Measurements from ENCODE around the gene STRA8. TPM values are rescaled to one million over a fixed set of nuclear protein-coding genes. Genes with fewer than 3 reads are reported as not detected.

STRA8 gene
- polyA plus RNA-seq, 1 donor from 2014 or later, result not detected

DNA sequence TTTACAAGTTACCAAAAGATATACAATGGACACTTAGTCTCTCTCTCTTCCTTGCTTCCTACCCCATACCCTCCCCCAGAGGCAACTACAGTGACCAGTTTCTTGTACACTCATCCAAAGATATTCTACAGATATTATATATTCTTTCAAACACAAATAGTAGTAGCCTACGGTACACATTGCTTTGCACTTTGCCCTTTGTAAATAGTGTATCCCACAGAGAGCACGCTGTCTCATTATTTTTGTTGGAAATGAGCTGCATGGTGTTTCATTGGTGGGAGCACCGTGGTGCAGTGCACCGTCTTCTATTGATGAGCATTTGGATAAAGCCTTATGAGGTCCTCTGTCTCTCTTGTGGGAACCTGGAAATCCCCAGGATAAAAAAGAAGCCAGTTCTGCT is 24.2 kb downstream of the STRA8 start:
- TF ChIP-seq MXI1 (conservative IDR thresholded peaks at IDR 0.05; ENCODE audit: poor library complexity, severe bottlenecking), result no peak
- TF ChIP-seq, protein P1, sequence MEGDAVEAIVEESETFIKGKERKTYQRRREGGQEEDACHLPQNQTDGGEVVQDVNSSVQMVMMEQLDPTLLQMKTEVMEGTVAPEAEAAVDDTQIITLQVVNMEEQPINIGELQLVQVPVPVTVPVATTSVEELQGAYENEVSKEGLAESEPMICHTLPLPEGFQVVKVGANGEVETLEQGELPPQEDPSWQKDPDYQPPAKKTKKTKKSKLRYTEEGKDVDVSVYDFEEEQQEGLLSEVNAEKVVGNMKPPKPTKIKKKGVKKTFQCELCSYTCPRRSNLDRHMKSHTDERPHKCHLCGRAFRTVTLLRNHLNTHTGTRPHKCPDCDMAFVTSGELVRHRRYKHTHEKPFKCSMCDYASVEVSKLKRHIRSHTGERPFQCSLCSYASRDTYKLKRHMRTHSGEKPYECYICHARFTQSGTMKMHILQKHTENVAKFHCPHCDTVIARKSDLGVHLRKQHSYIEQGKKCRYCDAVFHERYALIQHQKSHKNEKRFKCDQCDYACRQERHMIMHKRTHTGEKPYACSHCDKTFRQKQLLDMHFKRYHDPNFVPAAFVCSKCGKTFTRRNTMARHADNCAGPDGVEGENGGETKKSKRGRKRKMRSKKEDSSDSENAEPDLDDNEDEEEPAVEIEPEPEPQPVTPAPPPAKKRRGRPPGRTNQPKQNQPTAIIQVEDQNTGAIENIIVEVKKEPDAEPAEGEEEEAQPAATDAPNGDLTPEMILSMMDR (IDR thresholded peaks at IDR 0.05; ENCODE audit: poor library complexity, severe bottlenecking), result no peak
- no peak for TF ChIP-seq SMC3 (conservative IDR thresholded peaks at IDR 0.05; ENCODE audit: poor library complexity)
- TF ChIP-seq, protein P2, sequence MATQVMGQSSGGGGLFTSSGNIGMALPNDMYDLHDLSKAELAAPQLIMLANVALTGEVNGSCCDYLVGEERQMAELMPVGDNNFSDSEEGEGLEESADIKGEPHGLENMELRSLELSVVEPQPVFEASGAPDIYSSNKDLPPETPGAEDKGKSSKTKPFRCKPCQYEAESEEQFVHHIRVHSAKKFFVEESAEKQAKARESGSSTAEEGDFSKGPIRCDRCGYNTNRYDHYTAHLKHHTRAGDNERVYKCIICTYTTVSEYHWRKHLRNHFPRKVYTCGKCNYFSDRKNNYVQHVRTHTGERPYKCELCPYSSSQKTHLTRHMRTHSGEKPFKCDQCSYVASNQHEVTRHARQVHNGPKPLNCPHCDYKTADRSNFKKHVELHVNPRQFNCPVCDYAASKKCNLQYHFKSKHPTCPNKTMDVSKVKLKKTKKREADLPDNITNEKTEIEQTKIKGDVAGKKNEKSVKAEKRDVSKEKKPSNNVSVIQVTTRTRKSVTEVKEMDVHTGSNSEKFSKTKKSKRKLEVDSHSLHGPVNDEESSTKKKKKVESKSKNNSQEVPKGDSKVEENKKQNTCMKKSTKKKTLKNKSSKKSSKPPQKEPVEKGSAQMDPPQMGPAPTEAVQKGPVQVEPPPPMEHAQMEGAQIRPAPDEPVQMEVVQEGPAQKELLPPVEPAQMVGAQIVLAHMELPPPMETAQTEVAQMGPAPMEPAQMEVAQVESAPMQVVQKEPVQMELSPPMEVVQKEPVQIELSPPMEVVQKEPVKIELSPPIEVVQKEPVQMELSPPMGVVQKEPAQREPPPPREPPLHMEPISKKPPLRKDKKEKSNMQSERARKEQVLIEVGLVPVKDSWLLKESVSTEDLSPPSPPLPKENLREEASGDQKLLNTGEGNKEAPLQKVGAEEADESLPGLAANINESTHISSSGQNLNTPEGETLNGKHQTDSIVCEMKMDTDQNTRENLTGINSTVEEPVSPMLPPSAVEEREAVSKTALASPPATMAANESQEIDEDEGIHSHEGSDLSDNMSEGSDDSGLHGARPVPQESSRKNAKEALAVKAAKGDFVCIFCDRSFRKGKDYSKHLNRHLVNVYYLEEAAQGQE (IDR thresholded peaks at IDR 0.05; ENCODE audit: borderline replicate concordance), result no peak
- TF ChIP-seq RAD21 (conservative IDR thresholded peaks at IDR 0.05), result no peak
- no peaks in the 10 kb centered on the region for H3K9me2 ChIP-seq (ENCODE audit: insufficient read depth, low read length)
- H3F3A ChIP-seq (ENCODE audit: insufficient read depth, low read length, poor library complexity, severe bottlenecking), result no peaks in the 10 kb centered on the region

DNA sequence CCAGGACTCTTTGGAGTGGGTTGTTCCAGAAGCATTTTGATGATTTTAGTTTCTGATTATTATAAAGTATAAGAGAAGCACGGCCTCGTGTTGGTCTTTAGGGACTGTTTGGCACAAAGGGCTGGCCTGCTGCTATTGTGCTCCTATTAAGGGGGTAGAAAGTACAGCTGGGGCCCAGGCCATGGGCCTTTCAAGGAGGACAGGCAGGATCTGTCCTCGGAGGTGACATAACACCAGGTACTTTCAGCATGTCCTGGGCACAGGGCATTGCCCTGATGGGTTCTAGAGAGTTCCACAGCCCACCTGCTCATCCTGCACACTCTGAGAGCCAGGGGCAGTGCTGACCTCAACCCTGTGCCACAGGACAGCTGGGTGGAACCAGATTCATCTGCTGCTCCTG is 24.9 kb downstream of the STRA8 start:
- H3K4me2 ChIP-seq (ENCODE audit: low read length), result no peak overlapping the region
- H3K79me2 ChIP-seq (replicated peaks; ENCODE audit: insufficient read depth, low read length), result no peaks in the 10 kb centered on the region
- no peaks in the 10 kb centered on the region for H3K27me3 ChIP-seq (ENCODE audit: insufficient read depth, low read depth, low read length)
- no peaks in the 10 kb centered on the region for H3K9me3 ChIP-seq (ENCODE audit: low read length)
- no peaks in the 10 kb centered on the region for H4K20me1 ChIP-seq (ENCODE audit: insufficient read depth)
- H3K27ac ChIP-seq (ENCODE audit: low read length), result no peak overlapping the region
- no peak overlapping the region for H3K9ac ChIP-seq (ENCODE audit: low read length)
- H3K4me3 ChIP-seq (ENCODE audit: low read length), result no peak overlapping the region
- no peaks in the 10 kb centered on the region for H3F3A ChIP-seq (ENCODE audit: insufficient read depth, low read length, poor library complexity, severe bottlenecking)
- no peak overlapping the region for H2AFZ ChIP-seq (ENCODE audit: low read depth, low read length)
- TF ChIP-seq, protein P1 (IDR thresholded peaks at IDR 0.05; ENCODE audit: poor library complexity, severe bottlenecking), result no peak
- TF ChIP-seq TAF1 (IDR thresholded peaks at IDR 0.05; ENCODE audit: low read depth) (no peak), EZH2 (IDR thresholded peaks at IDR 0.05; ENCODE audit: borderline replicate concordance, insufficient read depth, low read length, poor library complexity, severe bottlenecking) (no peak), MXI1 (conservative IDR thresholded peaks at IDR 0.05; ENCODE audit: poor library complexity, severe bottlenecking) (no peak)
- TF ChIP-seq, protein P2 (IDR thresholded peaks at IDR 0.05; ENCODE audit: borderline replicate concordance), result no peak
- H3K36me3 ChIP-seq (ENCODE audit: insufficient read depth, low read length), result no peaks in the 10 kb centered on the region
- no peaks in the 10 kb centered on the region for H3K9me2 ChIP-seq (ENCODE audit: insufficient read depth, low read length)

More for the DNA sequence above, 24.2 kb downstream of the STRA8 start:
- Histone ChIP-seq H3K9me3 (ENCODE audit: low read length) (no peaks in the 10 kb centered on the region), H3K27ac (ENCODE audit: low read length) (no peak overlapping the region), H3K4me2 (ENCODE audit: low read length) (no peak overlapping the region), H3K36me3 (ENCODE audit: insufficient read depth, low read length) (no peaks in the 10 kb centered on the region), H3K79me2 (replicated peaks; ENCODE audit: insufficient read depth, low read length) (no peaks in the 10 kb centered on the region), H4K20me1 (ENCODE audit: insufficient read depth) (no peaks in the 10 kb centered on the region), H2AFZ (ENCODE audit: low read depth, low read length) (no peak overlapping the region), H3K9ac (ENCODE audit: low read length) (no peak overlapping the region), H3K4me3 (ENCODE audit: low read length) (no peak overlapping the region), H3K27me3 (ENCODE audit: insufficient read depth, low read depth, low read length) (no peaks in the 10 kb centered on the region)

Measured in neural cell (in vitro differentiated cells).